ENCODE data around the gene C16orf92. TPM values are rescaled to one million over a fixed set of nuclear protein-coding genes. Genes with fewer than 3 reads are reported as not detected.

The C16orf92 gene
- total and polyA plus RNA-seq, 2 donors (not counting 3 experiments of a cell fraction or from before 2014, with no cell fraction given), result not detected

GRCh38 chr16:30006659-30007377 is 16.2 kb upstream of the C16orf92 start:
- H3K9me3 ChIP-seq (replicated peaks; ENCODE audit: control insufficient read depth, insufficient read depth, low read length), result no peaks in the 10 kb centered on the region
- no peaks in the 10 kb centered on the region for H3K79me2 ChIP-seq (ENCODE audit: control insufficient read depth, insufficient read depth, low read length)
- DNase-seq (ENCODE audit: low read depth, low spot score) (no peak), FAIRE-seq (no peak)
- no peak for TF ChIP-seq POLR2AphosphoS5 (IDR thresholded peaks at IDR 0.05; ENCODE audit: insufficient read depth, low read depth, low read length)
- no peak for TF ChIP-seq EZH2 (IDR thresholded peaks at IDR 0.05; ENCODE audit: borderline replicate concordance, low read depth, low read length, severe bottlenecking)
- TF ChIP-seq GATA2 (IDR thresholded peaks at IDR 0.05; ENCODE audit: insufficient read depth, insufficient read length, low read depth, low read length), result no peak
- TF ChIP-seq POLR2A (IDR thresholded peaks at IDR 0.05; ENCODE audit: low read depth, low read length), result peak; percentile 16
- no peaks in the 10 kb centered on the region for H4K20me1 ChIP-seq (replicated peaks; ENCODE audit: control insufficient read depth, extremely low read depth, insufficient read depth, low read length)
- intact Hi-C loops (cut with micrococcal nuclease), result no loop called here
- H3K9me1 ChIP-seq (replicated peaks; ENCODE audit: control insufficient read depth, extremely low read depth, insufficient read depth, low read length), result no peaks in the 10 kb centered on the region
- H3K27ac ChIP-seq (ENCODE audit: insufficient read depth, low read depth, low read length), result no peak overlapping the region
- H2AFZ ChIP-seq (ENCODE audit: low read depth, low read length), result no peak overlapping the region
- H3K4me3 ChIP-seq (replicated peaks in 1 of 3; ENCODE audit: insufficient read depth in 1 of 3, low read depth in 1 of 3, low read length in 3 of 3), result no peak overlapping the region
- CTCF ChIA-PET, result interaction anchor here (1.0 to 3.8 kb wide), 8 partner anchors 11 to 315 kb away, joined by 3 to 22 read pairs (median 6); partner anchors contain the start of genes PAGR1 and TMEM219
- H3K4me2 ChIP-seq (ENCODE audit: insufficient read depth, low read length), result no peak overlapping the region
- no peak overlapping the region for H3K9ac ChIP-seq (replicated peaks; ENCODE audit: extremely low read depth, insufficient read depth, low read length)
- POLR2A ChIA-PET, result no interaction called here
- H3K27me3 ChIP-seq (ENCODE audit: control insufficient read depth in 2 of 2, insufficient read depth in 2 of 2, low read length in 2 of 2), result peaks cover 14 to 22% of the 10 kb centered on the region in 2 experiments
- H3K4me1 ChIP-seq (ENCODE audit: control insufficient read depth, extremely low read depth, insufficient read depth, low read length), result peaks cover 2% of the 10 kb centered on the region
- no TSS peak for BruUV-seq (replicated peaks)
- dilution Hi-C loops (cut with MboI; ENCODE audit: extremely low pct_ligation_motif_present, low sequenced_read_pairs), result no loop called here
- peaks cover 0 to 3% of the 10 kb centered on the region in 2 experiments for H3K36me3 ChIP-seq (ENCODE audit: control insufficient read depth in 2 of 2, extremely low read depth in 1 of 2, insufficient read depth in 2 of 2, low read length in 2 of 2)

GRCh38 chr16:30007378-30007895 is 15.6 kb upstream of the C16orf92 start:
- Histone ChIP-seq H3K4me1 (ENCODE audit: control insufficient read depth, extremely low read depth, insufficient read depth, low read length) (peaks cover 2% of the 10 kb centered on the region), H4K20me1 (replicated peaks; ENCODE audit: control insufficient read depth, extremely low read depth, insufficient read depth, low read length) (no peaks in the 10 kb centered on the region), H3K9me1 (replicated peaks; ENCODE audit: control insufficient read depth, extremely low read depth, insufficient read depth, low read length) (no peaks in the 10 kb centered on the region), H2AFZ (ENCODE audit: low read depth, low read length) (no peak overlapping the region), H3K27me3 (ENCODE audit: control insufficient read depth in 2 of 2, insufficient read depth in 2 of 2, low read length in 2 of 2) (peaks cover 19 to 28% of the 10 kb centered on the region in 2 experiments), H3K36me3 (ENCODE audit: control insufficient read depth in 2 of 2, extremely low read depth in 1 of 2, insufficient read depth in 2 of 2, low read length in 2 of 2) (peaks cover 0 to 3% of the 10 kb centered on the region in 2 experiments), H3K27ac (ENCODE audit: insufficient read depth, low read depth, low read length) (no peak overlapping the region), H3K4me2 (ENCODE audit: insufficient read depth, low read length) (no peak overlapping the region), H3K79me2 (ENCODE audit: control insufficient read depth, insufficient read depth, low read length) (no peaks in the 10 kb centered on the region), H3K4me3 (replicated peaks in 1 of 3; ENCODE audit: insufficient read depth in 1 of 3, low read depth in 1 of 3, low read length in 3 of 3) (no peak overlapping the region), H3K9ac (replicated peaks; ENCODE audit: extremely low read depth, insufficient read depth, low read length) (no peak overlapping the region), H3K9me3 (replicated peaks; ENCODE audit: control insufficient read depth, insufficient read depth, low read length) (no peaks in the 10 kb centered on the region)
- no peak for TF ChIP-seq JUN (IDR thresholded peaks at IDR 0.05; ENCODE audit: borderline replicate concordance, insufficient read depth, insufficient read length, low read depth)
- TF ChIP-seq MAX (IDR thresholded peaks at IDR 0.05; ENCODE audit: insufficient read depth, insufficient read length), result no peak
- TF ChIP-seq EZH2 (IDR thresholded peaks at IDR 0.05; ENCODE audit: borderline replicate concordance, low read depth, low read length, severe bottlenecking), result no peak
- no peak for TF ChIP-seq GATA2 (IDR thresholded peaks at IDR 0.05; ENCODE audit: insufficient read depth, insufficient read length, low read depth, low read length)
- TF ChIP-seq MYC (IDR thresholded peaks at IDR 0.05; ENCODE audit: low read depth, low read length), result no peak
- no peak for TF ChIP-seq POLR2AphosphoS5 (IDR thresholded peaks at IDR 0.05; ENCODE audit: insufficient read depth, low read depth, low read length)
- TF ChIP-seq CTCF (IDR thresholded peaks at IDR 0.05; ENCODE audit: extremely low read depth in 1 of 2, insufficient read depth in 1 of 2, low read depth in 1 of 2, low read length in 2 of 2), result no peak
- no peak for TF ChIP-seq FOS (IDR thresholded peaks at IDR 0.05; ENCODE audit: borderline replicate concordance, insufficient read depth, low read length)
- no peak for TF ChIP-seq POLR2A (IDR thresholded peaks at IDR 0.05; ENCODE audit: low read depth, low read length)
- no peak for DNase-seq (ENCODE audit: low read depth, low spot score)
- no TSS peak for BruUV-seq (replicated peaks)
- FAIRE-seq, result no peak
- CTCF ChIA-PET, result interaction anchor here (1.4 to 3.8 kb wide), 3 partner anchors 25 to 316 kb away, joined by 3 to 22 read pairs (median 6); no protein-coding TSS in a partner anchor
- intact Hi-C loops (cut with micrococcal nuclease), result no loop called here
- dilution Hi-C loops (cut with MboI; ENCODE audit: extremely low pct_ligation_motif_present, low sequenced_read_pairs), result no loop called here
- POLR2A ChIA-PET, result no interaction called here

All from endothelial cell of umbilical vein (primary cell).